Measurements from ENCODE around the gene BLMH.

GRCh38 chr17:30224419-30224960 is 67.3 kb downstream of the BLMH start:
- TF ChIP-seq EP300 (IDR thresholded peaks at IDR 0.05; ENCODE audit: borderline replicate concordance in 1 of 2, control insufficient read depth in 1 of 2, low read depth in 2 of 2, low read length in 2 of 2) = no peak
- no peak for TF ChIP-seq CTCF (IDR thresholded peaks at IDR 0.05 in 2 of 3, conservative IDR thresholded peaks at IDR 0.05 in 1 of 3; ENCODE audit: control insufficient read depth in 2 of 3, extremely low read depth in 1 of 3, insufficient read depth in 1 of 3, low read depth in 3 of 3, low read length in 3 of 3)
- TF ChIP-seq SP1 (IDR thresholded peaks at IDR 0.05; ENCODE audit: low read depth, low read length) = no peak
- no peak for TF ChIP-seq POLR2A (IDR thresholded peaks at IDR 0.05; ENCODE audit: low read depth, low read length)
- no peak for TF ChIP-seq PAX5 (IDR thresholded peaks at IDR 0.05; ENCODE audit: borderline replicate concordance, low read depth, low read length)
- TF ChIP-seq ZNF274 (IDR thresholded peaks at IDR 0.05; ENCODE audit: insufficient read depth, insufficient read length) = no peak
- no peak for TF ChIP-seq POLR2AphosphoS2 (IDR thresholded peaks at IDR 0.05; ENCODE audit: low read depth, low read length)
- TF ChIP-seq CBFB (IDR thresholded peaks at IDR 0.05; ENCODE audit: low read depth) = no peak
- TF ChIP-seq, protein P1, sequence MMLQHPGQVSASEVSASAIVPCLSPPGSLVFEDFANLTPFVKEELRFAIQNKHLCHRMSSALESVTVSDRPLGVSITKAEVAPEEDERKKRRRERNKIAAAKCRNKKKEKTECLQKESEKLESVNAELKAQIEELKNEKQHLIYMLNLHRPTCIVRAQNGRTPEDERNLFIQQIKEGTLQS (IDR thresholded peaks at IDR 0.05; ENCODE audit: borderline replicate concordance, extremely low read depth, low read depth, low read length) = no peak
- no peak for TF ChIP-seq E2F4 (IDR thresholded peaks at IDR 0.05; ENCODE audit: low read depth, low read length)
- TF ChIP-seq, protein P2, sequence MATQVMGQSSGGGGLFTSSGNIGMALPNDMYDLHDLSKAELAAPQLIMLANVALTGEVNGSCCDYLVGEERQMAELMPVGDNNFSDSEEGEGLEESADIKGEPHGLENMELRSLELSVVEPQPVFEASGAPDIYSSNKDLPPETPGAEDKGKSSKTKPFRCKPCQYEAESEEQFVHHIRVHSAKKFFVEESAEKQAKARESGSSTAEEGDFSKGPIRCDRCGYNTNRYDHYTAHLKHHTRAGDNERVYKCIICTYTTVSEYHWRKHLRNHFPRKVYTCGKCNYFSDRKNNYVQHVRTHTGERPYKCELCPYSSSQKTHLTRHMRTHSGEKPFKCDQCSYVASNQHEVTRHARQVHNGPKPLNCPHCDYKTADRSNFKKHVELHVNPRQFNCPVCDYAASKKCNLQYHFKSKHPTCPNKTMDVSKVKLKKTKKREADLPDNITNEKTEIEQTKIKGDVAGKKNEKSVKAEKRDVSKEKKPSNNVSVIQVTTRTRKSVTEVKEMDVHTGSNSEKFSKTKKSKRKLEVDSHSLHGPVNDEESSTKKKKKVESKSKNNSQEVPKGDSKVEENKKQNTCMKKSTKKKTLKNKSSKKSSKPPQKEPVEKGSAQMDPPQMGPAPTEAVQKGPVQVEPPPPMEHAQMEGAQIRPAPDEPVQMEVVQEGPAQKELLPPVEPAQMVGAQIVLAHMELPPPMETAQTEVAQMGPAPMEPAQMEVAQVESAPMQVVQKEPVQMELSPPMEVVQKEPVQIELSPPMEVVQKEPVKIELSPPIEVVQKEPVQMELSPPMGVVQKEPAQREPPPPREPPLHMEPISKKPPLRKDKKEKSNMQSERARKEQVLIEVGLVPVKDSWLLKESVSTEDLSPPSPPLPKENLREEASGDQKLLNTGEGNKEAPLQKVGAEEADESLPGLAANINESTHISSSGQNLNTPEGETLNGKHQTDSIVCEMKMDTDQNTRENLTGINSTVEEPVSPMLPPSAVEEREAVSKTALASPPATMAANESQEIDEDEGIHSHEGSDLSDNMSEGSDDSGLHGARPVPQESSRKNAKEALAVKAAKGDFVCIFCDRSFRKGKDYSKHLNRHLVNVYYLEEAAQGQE (IDR thresholded peaks at IDR 0.05; ENCODE audit: low read depth, low read length) = no peak

Measured in GM12878 (cell line).